ENCODE results near the gene RNF26. TPM values are rescaled to one million over a fixed set of nuclear protein-coding genes. Genes with fewer than 3 reads are reported as not detected.

Gene RNF26
- total and polyA plus RNA-seq, 10 of the 15 experiments (the other 5 are each of a cell fraction or from before 2014, with no cell fraction given) = 2.8 to 54.5 (median 17.7) TPM

- TF ChIP-seq E4F1 (IDR thresholded peaks at IDR 0.05; ENCODE audit: borderline replicate concordance, partially characterized antibody) (no peak), ZBTB4 (CRISPR knock-in tag; IDR thresholded peaks at IDR 0.05) (no peak), RB1 (IDR thresholded peaks at IDR 0.05; ENCODE audit: borderline replicate concordance) (no peak), ZZZ3 (IDR thresholded peaks at IDR 0.05; ENCODE audit: control insufficient read depth, insufficient read length, low read depth) (no peak), ATF3 (IDR thresholded peaks at IDR 0.05; ENCODE audit: borderline replicate concordance, extremely low read depth, low read depth, low read length) (no peak), CREM (IDR thresholded peaks at IDR 0.05; ENCODE audit: low read depth) (peak; percentile 92), CTCF (IDR thresholded peaks at IDR 0.05 in 2 of 3, conservative IDR thresholded peaks at IDR 0.05 in 1 of 3; ENCODE audit: control insufficient read depth in 2 of 3, extremely low read depth in 1 of 3, insufficient read depth in 1 of 3, low read depth in 3 of 3, low read length in 3 of 3) (no peak), MAX (IDR thresholded peaks at IDR 0.05; ENCODE audit: low read depth, low read length) (no peak), MEF2B (IDR thresholded peaks at IDR 0.05; ENCODE audit: partially characterized antibody, poor library complexity, severe bottlenecking) (peak; percentile 12), CBFB (IDR thresholded peaks at IDR 0.05; ENCODE audit: low read depth) (no peak; the same call in 1 of the 2 replicates), POLR2AphosphoS5 (IDR thresholded peaks at IDR 0.05; ENCODE audit: low read length) (0 out of 2 replicates have a peak, but pooled peaks have one; percentile 31), EGR1 (IDR thresholded peaks at IDR 0.05; ENCODE audit: borderline replicate concordance in 1 of 2, low read depth in 2 of 2, low read length in 2 of 2) (no peak), ZNF592 (IDR thresholded peaks at IDR 0.05) (no peak)
Measured at GRCh38 chr11:119318240-119319135, 15.8 kb upstream of the RNF26 start (continued).
